GM12878 (cell line): ENCODE results near the gene THAP3. TPM values are rescaled to one million over a fixed set of nuclear protein-coding genes. Genes with fewer than 3 reads are reported as not detected.
A peak's percentile ranks its signal among the peaks of the same experiment; 100 is the strongest.

ENCODE experiments used
- ASH2L ChIP-seq: fragments of 300-600, 200-600 bp; sonication (generic); IDR thresholded peaks from 2 replicates; pipeline ENCODE4 v1.6.1; 2017; ENCODE audit warnings: low read depth, mild to moderate bottlenecking, borderline replicate concordance
- CHD2 ChIP-seq: IDR thresholded peaks from 2 replicates; pipeline ENCODE4 v1.6.1; 2011; ENCODE audit warnings: low read depth, low read length, improper control_type of control experiment, borderline replicate concordance
- ELK1 ChIP-seq: IDR thresholded peaks from 2 replicates; pipeline ENCODE4 v1.6.1; 2012; ENCODE audit warnings: low read depth, low read length, improper control_type of control experiment
- GATAD2B ChIP-seq: fragments of 450-650 bp; conservative IDR thresholded peaks from 2 replicates; pipeline ENCODE4 v1.6.1; 2017; ENCODE audit warnings: low read depth, mild to moderate bottlenecking, moderate library complexity
- MLLT1 ChIP-seq: fragments of 450-650 bp; IDR thresholded peaks from 2 replicates; pipeline ENCODE4 v1.6.1; 2016; ENCODE audit warnings: mild to moderate bottlenecking
- NR2C2 ChIP-seq: IDR thresholded peaks from 2 replicates; pipeline ENCODE4 v1.6.1; 2011; ENCODE audit warnings: borderline replicate concordance, low read depth; ENCODE audit not compliant: control insufficient read depth, insufficient read length
- NRF1 ChIP-seq: conservative IDR thresholded peaks from 2 replicates; pipeline ENCODE4 v1.6.1; 2011; ENCODE audit warnings: mild to moderate bottlenecking, low read depth, low read length, improper control_type of control experiment
- POU2F2 ChIP-seq: IDR thresholded peaks from 3 replicates; pipeline ENCODE4 v1.6.1; 2011; ENCODE audit warnings: low read depth, mild to moderate bottlenecking, low read length, borderline replicate concordance
- RUNX3 ChIP-seq: IDR thresholded peaks from 2 replicates; pipeline ENCODE4 v1.6.1; 2012; ENCODE audit warnings: low read length, inconsistent platforms
- SMAD1 ChIP-seq: fragments of 450-650 bp; IDR thresholded peaks from 2 replicates; pipeline ENCODE4 v1.6.1; 2018; ENCODE audit warnings: mild to moderate bottlenecking, low read depth; ENCODE audit not compliant: partially characterized antibody
- SMARCA5 ChIP-seq: fragments of 450-650 bp; IDR thresholded peaks from 2 replicates; pipeline ENCODE4 v1.6.1; 2017; ENCODE audit warnings: mild to moderate bottlenecking
- ZBTB40 ChIP-seq: fragments of 450-650 bp; IDR thresholded peaks from 2 replicates; pipeline ENCODE4 v1.6.1; 2016; ENCODE audit warnings: mild to moderate bottlenecking, moderate library complexity, borderline replicate concordance
- polyA plus RNA-seq, 11 experiments: library from polyadenylated mRNA; depleted of rRNA in 4 of 11; unstranded in 6 of 11; stranded (reverse) in 5 of 11; fragments of >200 nt; fragmentation: Nextera tagmentation in 4 of 11; fragmentation: Illumina TruSeq in 1 of 11; extraction: Ambion mirVana in 4 of 11; extraction: Trizol in 1 of 11; gene quantifications; 1 replicate in 1 of 11; 2 replicates in 10 of 11; pipeline versions ENCODE4 v1.2.1 to v1.2.3, GENCODE V29; 2011 to 2016; ENCODE audit warnings: inconsistent platforms in 2 of 11, missing spikeins in 2 of 11, low read depth in 1 of 11
- total RNA-seq, 4 experiments: library from RNA; depleted of rRNA in 3 of 4; stranded (reverse); fragments of >200 nt in 3 of 4; fragmentation: Illumina TruSeq in 1 of 4; extraction: Trizol in 1 of 4; gene quantifications; 2 replicates each; pipeline versions ENCODE4 v1.2.1 to v1.2.3, GENCODE V29; 2013 to 2021
- TF ChIP-seq, protein P1 (sequence below): fragments of 450-650 bp; IDR thresholded peaks from 2 replicates; pipeline ENCODE4 v1.6.1; 2017; ENCODE audit warnings: mild to moderate bottlenecking, moderate library complexity
- TF ChIP-seq, protein P2 (sequence below): fragments of 150-350 bp; IDR thresholded peaks from 2 replicates; pipeline ENCODE4 v1.6.1; 2016; ENCODE audit warnings: low read depth, low read length

The THAP3 gene
- total and polyA plus RNA-seq, 10 of the 15 experiments (the other 5 are each of a cell fraction or from before 2014, with no cell fraction given), result 1.5 to 19.5 (median 11.9) TPM

- TF ChIP-seq ELK1, result no peak
- TF ChIP-seq CHD2, result peak; percentile 93
- no peak for TF ChIP-seq ASH2L
- 0 out of 2 replicates have a peak, but pooled peaks have one; percentile 19 for TF ChIP-seq GATAD2B
- TF ChIP-seq MLLT1, result no peak
- TF ChIP-seq, protein P1, sequence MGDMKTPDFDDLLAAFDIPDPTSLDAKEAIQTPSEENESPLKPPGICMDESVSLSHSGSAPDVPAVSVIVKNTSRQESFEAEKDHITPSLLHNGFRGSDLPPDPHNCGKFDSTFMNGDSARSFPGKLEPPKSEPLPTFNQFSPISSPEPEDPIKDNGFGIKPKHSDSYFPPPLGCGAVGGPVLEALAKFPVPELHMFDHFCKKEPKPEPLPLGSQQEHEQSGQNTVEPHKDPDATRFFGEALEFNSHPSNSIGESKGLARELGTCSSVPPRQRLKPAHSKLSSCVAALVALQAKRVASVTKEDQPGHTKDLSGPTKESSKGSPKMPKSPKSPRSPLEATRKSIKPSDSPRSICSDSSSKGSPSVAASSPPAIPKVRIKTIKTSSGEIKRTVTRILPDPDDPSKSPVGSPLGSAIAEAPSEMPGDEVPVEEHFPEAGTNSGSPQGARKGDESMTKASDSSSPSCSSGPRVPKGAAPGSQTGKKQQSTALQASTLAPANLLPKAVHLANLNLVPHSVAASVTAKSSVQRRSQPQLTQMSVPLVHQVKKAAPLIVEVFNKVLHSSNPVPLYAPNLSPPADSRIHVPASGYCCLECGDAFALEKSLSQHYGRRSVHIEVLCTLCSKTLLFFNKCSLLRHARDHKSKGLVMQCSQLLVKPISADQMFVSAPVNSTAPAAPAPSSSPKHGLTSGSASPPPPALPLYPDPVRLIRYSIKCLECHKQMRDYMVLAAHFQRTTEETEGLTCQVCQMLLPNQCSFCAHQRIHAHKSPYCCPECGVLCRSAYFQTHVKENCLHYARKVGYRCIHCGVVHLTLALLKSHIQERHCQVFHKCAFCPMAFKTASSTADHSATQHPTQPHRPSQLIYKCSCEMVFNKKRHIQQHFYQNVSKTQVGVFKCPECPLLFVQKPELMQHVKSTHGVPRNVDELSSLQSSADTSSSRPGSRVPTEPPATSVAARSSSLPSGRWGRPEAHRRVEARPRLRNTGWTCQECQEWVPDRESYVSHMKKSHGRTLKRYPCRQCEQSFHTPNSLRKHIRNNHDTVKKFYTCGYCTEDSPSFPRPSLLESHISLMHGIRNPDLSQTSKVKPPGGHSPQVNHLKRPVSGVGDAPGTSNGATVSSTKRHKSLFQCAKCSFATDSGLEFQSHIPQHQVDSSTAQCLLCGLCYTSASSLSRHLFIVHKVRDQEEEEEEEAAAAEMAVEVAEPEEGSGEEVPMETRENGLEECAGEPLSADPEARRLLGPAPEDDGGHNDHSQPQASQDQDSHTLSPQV, result no peak
- TF ChIP-seq RUNX3, result peak; percentile 33
- no peak for TF ChIP-seq POU2F2
- 0 out of 2 replicates have a peak, but pooled peaks have one; percentile 14 for TF ChIP-seq NRF1
- TF ChIP-seq SMAD1, result no peak
- TF ChIP-seq ZBTB40, result no peak; the same call in 1 of the 2 replicates
- TF ChIP-seq, protein P2, sequence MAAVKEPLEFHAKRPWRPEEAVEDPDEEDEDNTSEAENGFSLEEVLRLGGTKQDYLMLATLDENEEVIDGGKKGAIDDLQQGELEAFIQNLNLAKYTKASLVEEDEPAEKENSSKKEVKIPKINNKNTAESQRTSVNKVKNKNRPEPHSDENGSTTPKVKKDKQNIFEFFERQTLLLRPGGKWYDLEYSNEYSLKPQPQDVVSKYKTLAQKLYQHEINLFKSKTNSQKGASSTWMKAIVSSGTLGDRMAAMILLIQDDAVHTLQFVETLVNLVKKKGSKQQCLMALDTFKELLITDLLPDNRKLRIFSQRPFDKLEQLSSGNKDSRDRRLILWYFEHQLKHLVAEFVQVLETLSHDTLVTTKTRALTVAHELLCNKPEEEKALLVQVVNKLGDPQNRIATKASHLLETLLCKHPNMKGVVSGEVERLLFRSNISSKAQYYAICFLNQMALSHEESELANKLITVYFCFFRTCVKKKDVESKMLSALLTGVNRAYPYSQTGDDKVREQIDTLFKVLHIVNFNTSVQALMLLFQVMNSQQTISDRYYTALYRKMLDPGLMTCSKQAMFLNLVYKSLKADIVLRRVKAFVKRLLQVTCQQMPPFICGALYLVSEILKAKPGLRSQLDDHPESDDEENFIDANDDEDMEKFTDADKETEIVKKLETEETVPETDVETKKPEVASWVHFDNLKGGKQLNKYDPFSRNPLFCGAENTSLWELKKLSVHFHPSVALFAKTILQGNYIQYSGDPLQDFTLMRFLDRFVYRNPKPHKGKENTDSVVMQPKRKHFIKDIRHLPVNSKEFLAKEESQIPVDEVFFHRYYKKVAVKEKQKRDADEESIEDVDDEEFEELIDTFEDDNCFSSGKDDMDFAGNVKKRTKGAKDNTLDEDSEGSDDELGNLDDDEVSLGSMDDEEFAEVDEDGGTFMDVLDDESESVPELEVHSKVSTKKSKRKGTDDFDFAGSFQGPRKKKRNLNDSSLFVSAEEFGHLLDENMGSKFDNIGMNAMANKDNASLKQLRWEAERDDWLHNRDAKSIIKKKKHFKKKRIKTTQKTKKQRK, result no peak
- TF ChIP-seq SMARCA5, result 0 out of 2 replicates have a peak, but pooled peaks have one; percentile 26
- no peak for TF ChIP-seq NR2C2
These were observed 11.2 kb upstream of the THAP3 start, which contains the start of gene PHF13 (continued) for GRCh38 chr1:6613361-6614018.
